WI38 (cell line): Measurements from ENCODE around the gene NAT9.

ENCODE experiments used
- H3K4me3 ChIP-seq: 2 replicates; pipeline ENCODE4 v1.5.1; 2011; ENCODE audit warnings: low read depth, mild to moderate bottlenecking, control low read depth, low read length
- TF ChIP-seq, protein P1 (sequence below): IDR thresholded peaks from 2 replicates; pipeline ENCODE4 v1.5.1; 2012; ENCODE audit warnings: low read depth, mild to moderate bottlenecking, control low read depth, low read length

The NAT9 gene

GRCh38 chr17:74743755-74744154 is 32.4 kb downstream of the NAT9 start:
- no peak overlapping the region for H3K4me3 ChIP-seq

DNA sequence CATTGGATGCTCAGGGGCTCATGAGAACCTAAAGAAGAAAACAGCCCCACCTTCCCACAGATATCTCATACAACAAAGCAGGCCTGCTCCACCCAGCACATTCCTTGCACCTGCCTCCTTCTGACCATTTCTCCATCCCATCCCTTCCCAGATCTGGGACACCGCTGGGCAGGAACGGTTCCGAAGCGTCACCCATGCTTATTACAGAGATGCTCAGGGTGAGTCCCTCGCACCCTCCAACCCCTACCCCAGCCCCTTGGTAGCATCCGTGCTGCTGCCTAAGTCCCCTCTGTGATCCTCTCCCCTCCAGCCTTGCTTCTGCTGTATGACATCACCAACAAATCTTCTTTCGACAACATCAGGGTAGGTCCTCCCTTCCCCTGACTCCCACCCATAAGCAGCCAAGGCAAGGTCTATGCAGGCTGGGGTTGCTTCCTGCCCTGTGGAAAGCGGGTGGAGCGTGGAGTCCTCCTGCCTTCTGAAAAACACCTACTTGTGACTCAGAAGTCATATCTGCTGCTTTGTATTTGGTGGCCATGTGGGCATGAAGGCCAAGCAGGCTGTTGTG is 33.1 kb downstream of the NAT9 start:
- TF ChIP-seq, protein P1, sequence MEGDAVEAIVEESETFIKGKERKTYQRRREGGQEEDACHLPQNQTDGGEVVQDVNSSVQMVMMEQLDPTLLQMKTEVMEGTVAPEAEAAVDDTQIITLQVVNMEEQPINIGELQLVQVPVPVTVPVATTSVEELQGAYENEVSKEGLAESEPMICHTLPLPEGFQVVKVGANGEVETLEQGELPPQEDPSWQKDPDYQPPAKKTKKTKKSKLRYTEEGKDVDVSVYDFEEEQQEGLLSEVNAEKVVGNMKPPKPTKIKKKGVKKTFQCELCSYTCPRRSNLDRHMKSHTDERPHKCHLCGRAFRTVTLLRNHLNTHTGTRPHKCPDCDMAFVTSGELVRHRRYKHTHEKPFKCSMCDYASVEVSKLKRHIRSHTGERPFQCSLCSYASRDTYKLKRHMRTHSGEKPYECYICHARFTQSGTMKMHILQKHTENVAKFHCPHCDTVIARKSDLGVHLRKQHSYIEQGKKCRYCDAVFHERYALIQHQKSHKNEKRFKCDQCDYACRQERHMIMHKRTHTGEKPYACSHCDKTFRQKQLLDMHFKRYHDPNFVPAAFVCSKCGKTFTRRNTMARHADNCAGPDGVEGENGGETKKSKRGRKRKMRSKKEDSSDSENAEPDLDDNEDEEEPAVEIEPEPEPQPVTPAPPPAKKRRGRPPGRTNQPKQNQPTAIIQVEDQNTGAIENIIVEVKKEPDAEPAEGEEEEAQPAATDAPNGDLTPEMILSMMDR: no peak

More at GRCh38 chr17:74743755-74744154, 32.4 kb downstream of the NAT9 start:
- TF ChIP-seq, protein P1: no peak

DNA sequence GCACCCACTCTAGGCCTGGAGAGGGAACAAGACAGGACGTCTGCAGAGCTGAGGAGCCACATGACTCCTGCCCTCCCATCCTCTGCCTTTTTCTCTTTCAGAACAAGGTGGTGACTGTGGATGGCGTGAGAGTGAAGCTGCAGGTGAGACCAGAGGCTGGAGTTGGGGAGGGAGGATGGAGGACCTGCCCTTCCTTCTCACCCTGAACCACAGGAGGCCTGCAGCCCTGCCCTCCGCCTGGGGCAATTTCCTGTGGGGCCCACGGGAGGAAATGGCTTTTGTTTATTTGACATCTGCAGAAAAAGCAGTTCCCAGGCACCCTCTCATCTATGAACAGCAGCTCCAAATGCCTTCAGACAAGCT is 34.0 kb downstream of the NAT9 start:
- TF ChIP-seq, protein P1: no peak
- no peak overlapping the region for H3K4me3 ChIP-seq

More for the DNA sequence above, 33.1 kb downstream of the NAT9 start:
- no peak overlapping the region for H3K4me3 ChIP-seq

DNA sequence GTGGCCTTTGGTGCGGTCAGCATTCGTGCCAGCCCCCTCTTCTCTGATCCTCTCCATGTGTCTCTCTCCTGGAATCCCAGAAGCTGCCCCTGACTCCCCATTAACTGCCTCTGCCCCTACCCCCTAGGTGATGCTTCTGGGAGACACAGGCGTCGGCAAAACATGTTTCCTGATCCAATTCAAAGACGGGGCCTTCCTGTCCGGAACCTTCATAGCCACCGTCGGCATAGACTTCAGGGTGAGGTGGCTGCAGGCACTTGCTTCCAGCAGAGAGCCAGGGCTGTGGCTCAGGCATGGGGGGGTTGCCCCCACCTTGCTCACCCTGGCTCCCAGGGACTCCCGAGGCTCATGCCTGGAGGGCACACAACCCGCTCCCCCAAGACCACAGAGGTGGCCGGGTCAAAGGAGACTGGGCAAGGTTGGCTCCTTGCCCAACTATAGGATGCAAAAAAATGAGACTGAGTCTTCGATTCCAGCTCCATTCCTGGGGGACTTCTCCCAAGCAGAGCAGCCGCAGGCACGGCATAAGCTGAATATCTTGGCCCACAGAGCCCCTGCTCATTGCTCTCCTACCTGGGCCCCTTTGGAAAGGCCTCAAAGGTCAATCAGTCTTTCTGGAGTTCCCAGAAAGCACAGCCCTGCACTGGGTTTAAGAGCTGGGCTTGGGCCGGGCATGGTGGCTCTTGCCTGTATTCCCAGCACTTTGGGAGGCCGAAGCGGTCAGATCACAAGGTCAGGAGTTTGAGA is 35.3 kb downstream of the NAT9 start:
- H3K4me3 ChIP-seq: no peak overlapping the region

DNA sequence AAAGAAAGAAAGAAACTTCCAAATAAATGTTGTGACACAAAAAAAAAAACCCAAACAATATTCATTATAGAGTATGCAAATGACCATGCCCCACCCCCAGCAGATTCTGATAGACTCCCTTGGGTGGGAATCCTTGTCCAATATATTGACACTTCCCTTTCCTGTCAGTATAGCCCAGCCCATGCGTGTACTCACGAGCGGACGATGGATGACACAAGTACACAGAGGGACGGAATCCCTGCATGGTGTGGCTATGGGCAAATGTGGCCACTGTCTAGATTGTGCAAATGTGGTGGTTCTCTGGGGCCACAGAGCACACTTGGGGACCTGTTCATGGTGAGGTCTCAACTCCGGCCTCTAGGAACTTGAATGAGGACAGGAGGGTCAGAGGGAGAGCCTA is 36.0 kb downstream of the NAT9 start:
- no peak overlapping the region for H3K4me3 ChIP-seq
- TF ChIP-seq, protein P1: no peak

More for the DNA sequence above, 35.3 kb downstream of the NAT9 start:
- TF ChIP-seq, protein P1: no peak

GRCh38 chr17:74739227-74739831 is 36.8 kb downstream of the NAT9 start:
- no peak overlapping the region for H3K4me3 ChIP-seq
- TF ChIP-seq, protein P1: no peak
